ENCODE results near the gene PODXL.

PODXL gene

DNA sequence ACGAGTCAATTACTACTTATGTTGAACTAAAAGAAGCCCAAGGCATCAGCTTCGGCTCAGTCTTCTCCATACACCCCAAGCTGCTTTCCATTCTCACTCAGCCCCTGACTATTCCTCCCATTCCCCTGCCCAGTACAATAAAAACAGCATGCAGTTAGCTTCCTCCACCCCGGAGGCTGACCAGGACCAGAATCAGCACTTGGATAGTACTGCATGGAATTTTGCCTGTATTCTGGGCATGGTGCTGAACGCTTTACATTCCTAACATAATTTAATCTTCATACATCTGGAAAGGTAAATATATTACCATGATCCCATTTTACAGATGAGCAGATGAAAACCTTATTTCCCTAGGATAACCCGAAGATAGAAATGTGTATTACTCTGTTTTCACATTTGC, 7.5 kb upstream of the PODXL start:
- no peak for DNase-seq

DNA sequence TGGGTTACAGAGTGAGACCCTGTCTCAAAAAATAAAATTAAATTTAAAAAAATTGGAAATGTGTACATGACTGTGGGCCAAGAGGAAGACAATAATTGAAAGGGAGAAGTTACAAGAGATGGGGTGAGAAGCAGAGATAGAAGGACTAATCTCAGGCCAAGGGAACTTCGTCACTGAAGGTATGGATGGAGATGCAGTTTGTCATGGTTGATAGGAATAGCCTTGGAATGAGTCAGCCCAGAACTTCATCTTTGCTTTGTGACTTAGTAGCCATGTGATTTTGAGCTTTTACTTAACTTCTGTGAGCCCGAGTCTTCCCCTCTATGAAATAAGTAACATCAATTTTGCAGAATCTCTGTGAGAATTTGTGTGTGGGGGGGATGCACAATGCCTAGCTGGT, 6.5 kb upstream of the PODXL start:
- no peak for DNase-seq

DNA sequence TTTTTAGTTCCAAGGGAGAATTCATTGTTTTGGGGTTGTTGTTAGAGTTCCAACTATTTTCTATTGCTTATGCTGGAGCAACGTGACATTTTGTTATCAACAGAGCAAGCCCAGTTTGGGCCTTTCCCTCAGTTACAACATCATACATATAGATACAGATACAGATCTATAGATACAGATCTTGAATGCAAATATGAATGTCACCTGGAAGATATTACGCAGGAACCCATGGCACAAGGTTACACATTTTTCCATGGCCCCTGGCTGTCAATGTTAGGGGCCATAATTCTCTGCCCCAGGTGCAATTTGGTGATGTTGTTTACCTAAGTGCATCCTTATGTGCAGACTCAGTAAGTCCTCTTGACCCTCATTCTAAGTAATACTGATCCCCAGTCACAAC, 3.6 kb upstream of the PODXL start:
- no peak for DNase-seq

- no peak for DNase-seq
These were observed 1.4 kb upstream of the PODXL start for GRCh38 chr7:131557652-131558385.

DNA sequence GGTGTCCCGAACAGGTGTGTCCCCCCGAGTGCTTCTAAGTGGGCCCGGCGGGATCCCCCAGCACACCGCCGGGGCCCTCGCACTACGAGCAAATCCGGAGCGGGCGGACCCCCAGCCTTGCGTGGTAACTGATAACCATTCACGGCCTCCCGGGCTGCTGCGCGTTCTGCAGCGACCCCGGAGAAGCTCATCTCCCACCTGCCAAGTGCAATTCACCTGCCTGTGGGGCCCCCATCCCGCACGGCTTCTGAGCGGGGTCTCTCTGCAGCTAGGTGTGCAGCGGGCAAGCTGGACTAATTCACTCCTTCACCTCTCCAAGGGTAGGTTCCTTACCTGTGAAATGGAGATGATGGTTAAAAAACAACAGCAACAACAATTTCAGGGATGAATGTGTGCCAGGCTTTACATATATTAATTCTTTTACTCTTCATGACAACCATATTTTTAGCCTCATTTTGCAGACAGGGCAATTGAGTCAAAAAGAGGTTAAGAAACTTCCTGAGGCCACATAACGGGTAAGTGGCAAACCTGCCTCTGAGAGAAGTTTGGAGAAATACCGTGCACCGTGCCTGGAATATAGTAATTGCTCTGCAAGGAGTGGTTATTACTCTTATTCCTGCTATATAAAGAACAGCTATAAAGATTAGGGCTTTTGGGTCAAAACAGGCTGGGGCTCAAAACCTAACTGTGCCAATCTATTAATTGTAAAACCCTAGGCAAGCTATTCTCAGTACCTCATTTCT, 652 bp upstream of the PODXL start:
- DNase-seq: no peak

DNA sequence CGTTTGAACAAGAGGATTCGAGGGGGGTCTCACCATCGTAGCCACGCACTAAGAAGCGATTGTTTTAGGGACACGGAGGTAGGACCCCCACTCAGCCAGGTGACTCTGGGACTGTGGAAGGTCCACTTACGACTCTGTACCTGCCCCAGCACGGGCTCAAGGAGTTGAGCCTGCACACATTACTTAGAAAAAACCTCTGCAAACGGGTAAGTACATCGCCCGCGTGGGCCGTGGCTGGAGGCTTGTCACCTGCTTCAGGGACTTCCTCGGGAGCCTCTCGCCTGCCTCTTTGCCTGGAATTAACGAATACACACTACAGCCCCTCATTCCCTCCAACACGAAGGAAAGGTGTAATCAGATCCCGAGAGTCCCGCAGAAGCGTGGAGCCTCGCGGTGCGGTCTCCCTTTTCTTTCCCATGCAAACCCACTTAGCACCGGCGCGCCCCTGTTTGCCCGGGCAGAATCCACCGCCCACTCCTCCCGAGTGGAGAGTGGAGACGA, 826 bp downstream of the PODXL start:
- no peak for DNase-seq

DNA sequence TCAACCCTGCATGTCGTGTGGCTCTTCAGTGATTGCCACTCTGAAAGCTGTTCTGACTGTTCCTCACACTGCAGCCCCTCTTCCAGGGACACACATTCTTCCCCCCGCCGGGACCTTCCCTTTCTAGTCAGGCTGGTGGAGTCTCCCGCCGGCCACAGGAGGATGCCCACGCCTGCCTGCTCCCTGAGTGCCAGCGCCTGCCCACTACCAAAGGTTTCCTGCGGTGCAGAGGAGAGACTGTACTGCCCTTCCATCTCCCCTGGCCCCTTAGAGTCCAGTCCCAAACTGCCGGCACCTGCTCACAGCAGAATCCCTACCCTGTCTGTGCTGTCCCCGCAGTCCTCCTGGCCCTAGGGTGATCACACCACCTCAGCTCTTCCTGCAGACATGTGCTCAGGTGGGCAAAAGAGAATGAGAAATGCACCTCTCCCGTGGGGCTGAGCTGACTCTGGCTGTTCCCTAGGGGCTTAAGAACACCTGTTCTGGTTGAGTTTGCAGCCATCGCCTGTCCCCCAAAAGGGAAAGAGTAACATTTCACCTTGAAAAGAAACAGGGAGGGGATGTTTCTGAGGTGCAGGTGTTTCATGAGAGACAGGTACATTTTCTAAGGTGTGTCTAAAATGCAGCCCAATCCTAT, 1.4 kb downstream of the PODXL start:
- no peak for DNase-seq

- no peak for DNase-seq
These were observed 2.5 kb downstream of the PODXL start for GRCh38 chr7:131553931-131554330.

- no peak for DNase-seq
These were observed 4.4 kb downstream of the PODXL start for GRCh38 chr7:131552053-131552452.

DNA sequence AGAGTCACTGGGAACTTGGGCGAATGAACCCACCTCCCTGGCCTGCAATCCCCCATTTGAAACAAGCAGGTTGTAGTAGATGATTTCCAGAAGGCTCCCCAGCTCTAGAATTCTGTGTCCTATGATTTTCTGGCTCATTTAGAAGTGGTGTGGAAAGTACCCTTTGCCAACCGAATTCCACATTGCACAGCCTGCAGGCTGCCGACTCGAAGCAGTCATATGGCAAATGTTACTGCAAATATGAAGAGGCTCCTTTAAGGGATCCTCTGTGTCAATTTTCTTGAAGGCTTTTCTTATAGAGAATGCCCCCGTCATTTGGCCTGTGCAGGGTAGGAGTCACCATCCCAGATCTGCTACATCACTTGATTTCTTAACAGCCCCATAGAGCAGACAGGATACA, 5.6 kb downstream of the PODXL start:
- no peak for DNase-seq

DNA sequence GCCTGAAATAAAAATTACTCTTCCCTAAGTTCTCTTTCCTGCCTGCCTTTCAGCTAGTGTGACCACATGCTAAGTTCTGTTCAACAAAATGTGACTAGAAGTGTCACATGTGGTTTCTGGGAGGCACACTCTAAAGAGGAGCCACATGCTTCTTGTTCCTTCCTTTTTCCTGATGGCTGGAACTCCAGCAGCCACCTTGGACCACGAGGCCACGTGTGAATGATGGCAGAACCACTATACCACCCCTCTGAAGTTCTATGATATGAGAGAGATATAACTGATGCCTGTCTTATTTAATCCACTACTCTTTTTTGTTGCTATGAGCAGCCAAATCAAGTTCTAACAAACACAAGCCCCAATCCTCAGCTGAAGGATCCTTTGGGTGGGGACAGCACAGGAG, 8.1 kb downstream of the PODXL start:
- no peak for DNase-seq

- DNase-seq: no peak
These were observed 8.8 kb downstream of the PODXL start for GRCh38 chr7:131547589-131547988.

DNA sequence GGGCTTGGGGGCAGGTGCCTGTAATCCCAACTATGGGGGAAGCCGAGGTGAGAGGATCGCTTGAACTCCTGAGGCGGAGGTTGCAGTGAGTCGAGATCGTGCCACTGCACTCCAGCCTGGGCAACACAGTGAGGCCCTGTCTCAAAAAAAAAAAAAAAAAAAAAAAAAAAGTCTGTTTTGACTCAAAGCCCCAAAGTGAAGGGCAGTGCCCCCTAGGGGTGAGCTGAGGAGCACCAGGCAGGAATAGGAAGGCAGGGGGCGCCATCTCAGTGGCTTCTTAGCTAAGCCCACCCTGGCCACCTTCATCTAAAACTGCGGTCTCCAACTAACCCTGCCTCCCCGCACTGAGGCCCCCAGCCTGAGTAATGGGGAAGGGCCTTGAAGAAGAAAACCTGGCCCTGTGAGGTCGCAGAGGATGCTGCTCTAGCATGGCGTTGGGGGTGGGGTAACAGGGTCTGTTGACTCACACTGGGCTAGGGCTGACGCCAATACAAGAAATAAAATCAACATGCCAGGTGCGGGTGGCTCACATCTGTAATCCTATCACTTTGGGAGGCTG, 9.8 kb downstream of the PODXL start:
- peak; percentile 46 for DNase-seq

GRCh38 chr7:131546126-131546525, 10.3 kb downstream of the PODXL start:
- DNase-seq: no peak

GRCh38 chr7:131544449-131545301, 11.8 kb downstream of the PODXL start:
- DNase-seq: peak; percentile 32

DNA sequence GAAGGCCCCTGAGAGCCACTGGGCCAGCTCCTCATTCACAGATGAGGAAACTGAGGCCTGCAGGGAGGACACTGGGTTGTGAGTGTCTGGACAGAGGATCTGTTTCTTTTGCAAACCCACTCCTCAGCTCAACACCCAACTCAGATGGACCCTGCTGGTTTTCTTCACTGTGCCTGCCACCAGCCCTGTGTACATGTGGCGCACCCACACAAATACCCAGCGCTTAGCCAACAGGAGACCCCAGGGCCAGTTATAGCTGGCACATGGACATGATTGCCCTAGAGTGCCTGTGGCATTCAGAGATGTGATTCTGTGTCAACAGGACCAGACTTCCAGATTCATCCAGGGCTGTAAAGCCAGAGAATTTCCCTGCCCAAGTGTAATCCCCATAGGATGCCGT, 12.4 kb downstream of the PODXL start:
- no peak for DNase-seq

GRCh38 chr7:131543298-131543697, 13.1 kb downstream of the PODXL start:
- DNase-seq: no peak

GRCh38 chr7:131540491-131541162, 15.8 kb downstream of the PODXL start:
- DNase-seq: no peak

DNA sequence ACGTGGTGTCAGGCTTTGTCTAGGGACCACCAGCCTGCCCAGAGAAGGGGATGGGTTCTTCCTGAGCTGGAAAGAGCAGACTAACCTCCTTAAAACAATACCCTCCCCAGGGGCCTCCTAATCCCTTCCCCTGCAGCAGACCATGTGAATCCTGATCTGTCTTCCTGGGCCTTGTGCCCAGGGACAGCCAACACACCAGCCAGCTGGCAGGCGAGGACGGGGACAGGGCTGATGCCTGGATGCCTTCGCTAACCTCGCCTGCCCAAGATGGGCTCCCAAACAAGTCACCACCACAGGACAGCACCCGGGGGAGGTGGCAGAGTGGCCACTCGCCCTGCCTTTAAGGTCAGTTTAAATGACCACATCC, 17.6 kb downstream of the PODXL start:
- peak; percentile 49 for DNase-seq

DNA sequence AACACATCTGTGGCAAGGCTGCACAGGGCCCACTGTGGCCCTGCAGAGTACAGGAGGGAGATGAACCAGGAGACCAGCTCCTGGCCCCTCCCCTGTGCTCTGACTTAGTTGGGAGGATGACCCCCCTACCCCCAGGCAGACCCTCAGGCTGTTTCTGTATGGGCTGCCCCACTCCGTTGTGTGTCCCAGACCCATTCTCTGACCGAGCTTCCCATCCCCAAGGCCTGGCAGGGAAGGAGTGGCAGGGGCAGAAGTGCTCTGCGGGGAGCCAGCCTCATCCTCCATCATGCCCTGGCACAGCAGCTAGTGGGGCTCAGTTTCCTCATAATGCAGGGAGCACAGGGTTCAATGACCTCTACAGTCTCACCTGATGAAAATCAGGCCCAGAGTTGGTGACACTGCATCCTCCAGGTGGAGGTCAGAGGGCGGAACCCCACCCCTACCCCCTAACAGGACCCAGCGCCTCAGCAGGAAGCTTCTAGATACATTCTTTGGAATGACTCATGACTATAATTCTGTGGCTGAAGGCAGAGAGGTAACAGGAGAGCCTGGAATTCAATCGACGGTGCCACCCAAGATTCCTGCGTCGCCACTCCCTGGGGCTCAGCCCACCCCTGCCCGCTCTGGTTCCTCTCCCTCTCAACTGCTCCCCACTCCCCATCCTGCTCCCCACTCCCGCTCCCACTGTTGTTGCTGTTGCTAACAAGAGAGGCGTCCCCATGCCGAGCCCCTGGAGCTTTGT, 18.2 kb downstream of the PODXL start:
- DNase-seq: no peak

GRCh38 chr7:131537571-131537978, 18.9 kb downstream of the PODXL start:
- DNase-seq: no peak

All from NCI-H1694 (cell line).